IPS-18c (cell line): ENCODE measurements around the gene FRMPD2.
"Not testable (repeated sequence)": the region's sequence is repeated elsewhere in the genome, so short reads cannot be mapped to it uniquely, and the experiment has no call there.

Experiments used
- H3K4me3 ChIP-seq: 2 replicates; pipeline ENCODE4 v1.7.0; 2013; ENCODE audit warnings: low read depth, mild to moderate bottlenecking, low read length, moderate library complexity; ENCODE audit not compliant: insufficient read depth
- H3K9me3 ChIP-seq: one replicate; pipeline ENCODE4 v1.6.1; 2013; ENCODE audit warnings: mild to moderate bottlenecking, low read length, moderate library complexity; ENCODE audit not compliant: control insufficient read depth, insufficient read depth

The FRMPD2 gene

DNA sequence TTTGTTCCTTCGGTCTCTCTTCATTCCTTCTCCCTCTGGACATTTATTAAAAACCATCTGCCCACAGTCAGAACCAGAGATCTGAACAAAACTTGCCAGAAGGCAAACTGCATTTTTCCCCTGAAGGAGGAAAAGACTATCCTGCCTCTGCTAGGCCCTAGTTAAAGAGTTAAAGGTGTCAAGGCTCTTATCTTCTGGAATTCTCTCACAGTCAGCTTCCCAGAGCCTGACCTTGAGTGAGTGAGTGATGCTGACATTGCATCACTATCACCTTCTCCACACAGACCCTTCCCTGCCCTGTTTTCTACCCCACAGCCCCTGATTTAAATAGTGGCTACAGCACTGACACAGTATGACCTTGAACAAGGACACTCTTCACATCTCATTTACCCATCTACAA is 16.4 kb downstream of the FRMPD2 start:
- Histone ChIP-seq H3K4me3 (no peak overlapping the region), H3K9me3 (no peaks in the 10 kb centered on the region)

DNA sequence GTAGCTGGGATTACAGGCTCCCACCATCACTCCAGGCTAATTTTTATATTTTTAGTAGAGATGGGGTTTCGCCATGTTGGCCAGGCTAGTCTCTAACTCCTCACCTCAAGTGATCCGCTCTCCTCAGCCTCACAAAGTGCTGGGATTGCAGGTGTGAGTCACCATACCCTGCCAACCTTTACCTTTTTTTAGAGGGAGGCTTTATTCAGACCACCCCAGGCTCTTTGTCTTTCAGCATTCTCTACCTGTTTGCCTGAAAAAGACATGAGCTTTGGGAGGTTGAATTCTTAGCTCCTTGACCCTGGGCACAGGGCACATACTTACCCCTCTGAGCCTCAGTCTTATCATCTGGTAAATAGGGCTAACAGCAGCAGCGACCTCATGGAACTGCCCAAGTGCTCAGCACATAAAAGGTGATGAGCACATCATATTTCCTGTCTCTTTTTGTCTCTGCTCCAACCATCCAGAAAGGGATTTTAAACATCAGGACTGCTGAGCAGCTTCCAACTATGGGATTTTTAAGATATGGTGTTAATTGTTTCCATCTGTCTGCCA is 17.0 kb downstream of the FRMPD2 start:
- Histone ChIP-seq H3K9me3 (no peaks in the 10 kb centered on the region), H3K4me3 (no peak overlapping the region)

DNA sequence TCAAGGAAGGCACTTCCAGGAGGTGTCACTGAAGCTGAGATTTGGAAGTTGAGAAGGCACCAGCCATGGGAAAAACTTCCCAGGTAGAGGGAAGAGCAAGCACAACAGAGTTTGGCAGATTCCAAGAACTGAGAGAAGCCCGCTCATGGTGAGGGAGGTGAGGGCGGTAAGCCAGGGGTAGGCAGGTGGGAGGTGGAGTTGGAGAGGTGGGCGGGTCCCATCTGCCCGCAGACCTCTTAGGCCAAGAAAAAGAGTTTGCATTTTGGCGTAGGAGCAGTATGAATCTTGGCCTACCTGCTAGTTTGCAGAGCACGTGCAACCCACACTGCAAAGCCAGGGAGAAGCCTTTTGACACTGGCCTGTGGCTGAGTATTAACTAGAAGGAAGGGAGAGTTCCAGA is 18.8 kb downstream of the FRMPD2 start:
- no peaks in the 10 kb centered on the region for H3K9me3 ChIP-seq
- H3K4me3 ChIP-seq: no peak overlapping the region

DNA sequence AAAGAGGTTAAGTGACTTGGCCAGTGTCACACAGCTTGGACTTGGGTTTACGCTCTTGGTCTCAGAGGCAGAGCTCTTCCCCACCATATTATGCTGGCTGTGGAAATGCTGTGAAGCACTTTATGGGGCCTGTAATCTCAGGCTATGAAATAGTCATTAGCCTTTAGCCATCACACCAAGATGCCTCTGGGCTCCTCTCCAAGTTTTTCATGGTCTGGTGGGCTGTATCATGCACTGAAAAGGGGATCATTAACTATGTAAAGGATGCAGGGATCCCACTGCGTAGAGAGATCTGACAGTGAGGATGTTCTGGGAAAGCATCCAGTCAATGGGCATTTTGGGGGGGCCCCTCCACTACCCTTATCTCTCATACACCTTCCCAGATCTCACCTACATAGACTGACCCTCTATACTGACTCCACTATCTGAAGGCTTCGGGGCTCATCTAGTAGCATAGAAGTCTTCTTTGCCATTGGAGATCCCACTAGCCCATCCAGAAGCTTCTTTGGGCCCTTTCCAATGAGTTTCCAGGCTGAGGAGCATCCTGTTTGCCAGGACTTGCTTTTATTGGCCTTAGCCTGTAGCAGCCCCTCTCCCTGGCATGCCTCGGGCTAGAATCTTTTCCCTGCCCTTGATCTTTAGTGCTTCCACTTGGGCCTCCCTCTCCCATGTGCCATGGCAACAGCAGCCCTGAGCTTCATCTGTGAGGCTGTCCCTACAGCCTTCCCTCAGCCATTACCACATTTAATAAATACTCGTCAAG is 19.6 kb downstream of the FRMPD2 start:
- H3K9me3 ChIP-seq: no peaks in the 10 kb centered on the region
- H3K4me3 ChIP-seq: no peak overlapping the region

DNA sequence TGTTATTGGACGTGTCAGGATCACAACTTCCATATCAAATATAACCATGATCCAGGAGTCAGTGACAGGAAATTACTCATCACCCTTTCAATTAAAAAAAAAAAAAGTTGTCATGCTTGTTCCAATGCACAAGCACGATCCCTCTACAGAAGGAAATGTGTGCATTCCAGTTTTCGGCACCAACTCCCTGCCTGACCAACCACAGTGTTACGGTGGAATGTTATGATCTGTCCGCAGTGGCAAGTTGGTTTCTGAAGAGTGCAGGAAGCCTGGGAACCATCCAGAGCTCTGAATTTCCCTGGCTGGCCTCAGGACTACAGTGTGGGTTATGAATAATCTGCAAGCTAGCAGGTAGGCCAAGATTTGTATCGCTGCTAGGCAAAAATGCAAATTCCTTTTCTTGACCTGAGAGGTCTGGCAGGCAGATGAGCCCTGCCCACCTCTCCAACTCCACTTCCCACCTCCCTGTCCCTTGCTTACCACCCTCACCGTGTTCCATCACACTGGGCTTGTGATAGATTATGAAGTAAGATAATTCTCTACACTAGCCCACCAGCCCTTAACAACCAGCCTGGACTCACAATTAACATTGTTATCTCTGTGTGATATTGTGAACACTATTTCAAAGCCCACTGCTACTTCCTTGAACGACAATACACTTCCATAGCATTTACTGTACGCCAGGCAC is 20.4 kb downstream of the FRMPD2 start:
- Histone ChIP-seq H3K9me3 (no peaks in the 10 kb centered on the region), H3K4me3 (no peak overlapping the region)

DNA sequence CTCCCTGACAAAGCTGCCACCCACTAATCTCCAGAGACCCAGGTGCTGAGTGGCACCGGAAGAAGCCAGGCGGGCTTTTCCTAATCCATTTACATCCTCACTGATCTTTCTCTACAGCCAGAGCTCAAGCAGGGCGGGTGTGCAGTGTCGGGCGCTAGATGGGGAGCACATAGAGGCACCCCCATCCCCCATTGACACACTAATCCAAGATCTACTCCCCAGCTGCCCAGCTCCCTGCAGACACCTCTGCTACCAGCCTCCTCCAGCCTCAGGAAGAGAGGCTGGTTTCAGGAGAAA is 22.2 kb downstream of the FRMPD2 start:
- Histone ChIP-seq H3K4me3 (no peak overlapping the region), H3K9me3 (no peaks in the 10 kb centered on the region)

DNA sequence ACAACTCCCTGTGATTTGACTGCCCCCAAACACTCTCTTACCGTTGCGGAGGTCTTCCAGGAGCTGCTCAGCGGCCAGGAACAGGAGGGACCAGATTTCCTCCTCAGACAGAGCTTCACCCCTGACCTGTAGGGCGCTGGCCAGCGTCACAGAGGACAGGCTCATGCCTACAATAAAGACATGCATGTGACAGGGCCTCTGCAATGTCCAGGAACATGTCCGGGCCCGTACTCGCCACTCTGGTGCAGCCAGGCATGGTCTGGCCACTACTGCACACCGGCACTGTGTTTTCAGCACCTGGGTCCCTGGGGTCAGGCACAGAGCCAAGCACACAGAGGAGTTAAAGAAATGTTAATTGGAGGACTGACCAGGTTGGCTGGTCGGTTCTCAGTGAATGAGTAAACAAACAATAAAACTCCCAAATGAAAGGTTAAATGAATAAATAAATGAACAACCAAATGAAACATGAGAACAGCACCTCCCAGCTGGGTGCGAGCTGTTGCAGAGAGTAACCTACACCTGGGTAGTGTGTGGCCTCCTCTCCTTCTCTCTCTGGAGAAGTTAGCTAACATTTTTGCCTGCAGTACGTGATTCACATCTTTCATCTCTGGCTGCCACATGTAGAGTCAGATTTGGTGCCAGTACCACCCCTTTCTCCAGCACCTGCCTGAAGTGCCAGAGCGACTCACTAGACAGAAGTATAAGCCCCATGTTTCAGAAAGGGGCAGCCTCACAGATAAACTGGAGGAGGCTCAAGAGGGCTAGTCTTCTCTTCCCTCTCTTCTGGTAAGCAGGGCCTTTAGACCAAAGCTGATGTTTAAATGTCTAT is 22.8 kb downstream of the FRMPD2 start:
- Histone ChIP-seq H3K9me3 (no peaks in the 10 kb centered on the region), H3K4me3 (no peak overlapping the region)

DNA sequence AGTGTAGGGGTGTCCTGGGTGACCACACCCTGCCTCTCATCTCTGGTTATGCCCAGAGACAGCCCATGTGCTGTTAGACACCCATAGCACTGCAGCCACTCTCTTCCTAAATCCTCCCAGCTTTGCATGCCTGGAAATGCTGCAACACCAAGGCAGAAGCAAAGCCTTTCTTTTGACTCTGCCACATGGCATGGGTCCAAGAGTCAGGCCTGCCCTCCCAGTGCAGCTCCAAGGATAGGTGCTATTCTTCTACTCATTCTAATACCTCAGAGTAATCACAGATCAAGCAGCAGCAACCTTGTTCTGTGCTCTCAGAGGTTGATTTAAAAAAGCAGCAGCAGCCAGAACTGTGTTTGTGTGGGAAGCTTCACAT is 23.4 kb downstream of the FRMPD2 start:
- no peaks in the 10 kb centered on the region for H3K9me3 ChIP-seq
- no peak overlapping the region for H3K4me3 ChIP-seq

DNA sequence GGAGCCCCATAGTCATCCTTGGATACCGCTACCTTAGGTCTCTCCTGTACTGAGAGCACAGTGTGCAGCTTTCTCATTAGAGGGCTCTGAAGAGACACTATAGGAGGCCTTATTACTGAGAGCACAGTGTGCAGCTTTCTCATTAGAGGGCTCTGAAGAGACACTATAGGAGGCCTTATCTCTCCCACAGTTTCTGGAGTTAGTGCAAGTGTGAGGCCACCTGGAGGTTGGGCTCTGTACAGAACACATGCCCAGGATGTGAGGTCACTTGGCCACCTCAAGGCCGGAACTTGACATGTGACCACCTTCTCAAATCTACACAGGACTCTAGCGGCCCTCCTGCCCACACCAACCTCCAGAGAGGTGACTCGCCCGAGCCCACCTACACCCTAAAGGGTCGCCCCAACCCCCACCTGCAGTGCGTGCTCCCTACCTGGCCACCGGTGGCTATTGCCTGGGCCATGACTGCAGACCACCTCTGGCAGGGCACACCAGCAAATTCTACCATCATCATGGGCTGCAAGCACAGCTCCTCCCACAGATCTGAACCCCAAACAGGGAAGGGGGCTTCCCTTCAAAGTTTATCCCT is 24.6 kb downstream of the FRMPD2 start:
- Histone ChIP-seq H3K9me3 (no peaks in the 10 kb centered on the region), H3K4me3 (no peak overlapping the region)

DNA sequence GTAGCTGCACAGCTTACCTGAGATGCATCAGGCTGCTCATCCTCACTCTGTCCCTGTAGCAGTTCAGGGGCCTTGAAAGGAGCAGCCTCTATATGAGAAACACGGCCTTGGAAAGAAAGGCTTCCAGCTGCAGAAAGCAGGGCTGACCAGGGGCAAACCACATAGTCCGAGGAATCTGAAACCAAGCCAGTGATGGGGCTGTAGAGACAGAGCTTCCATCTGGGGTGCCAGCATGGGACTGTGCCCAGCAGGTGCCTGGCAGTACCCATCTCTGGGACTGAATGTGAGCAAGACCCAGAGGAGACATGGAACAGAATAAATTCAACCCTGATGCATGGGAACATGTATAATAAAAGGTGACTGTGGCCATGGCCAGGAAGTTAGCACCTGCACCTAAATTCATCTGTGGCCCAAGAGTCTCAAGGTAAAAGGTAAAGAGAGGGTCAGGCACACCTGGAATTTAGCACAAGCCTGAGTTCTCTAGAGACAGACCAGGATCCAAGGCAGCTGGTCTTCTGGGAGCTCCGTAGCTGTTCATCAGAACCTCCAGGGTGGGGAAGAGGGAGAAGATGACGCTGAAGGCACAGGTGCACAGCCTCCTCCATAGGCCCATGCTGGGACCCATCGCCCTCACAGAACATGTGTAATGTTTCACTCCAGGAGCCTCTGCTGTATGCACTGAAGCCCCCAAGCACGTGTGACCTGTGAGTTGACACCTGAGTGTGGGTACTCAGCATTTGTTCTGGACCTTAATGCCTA is 25.3 kb downstream of the FRMPD2 start:
- Histone ChIP-seq H3K9me3 (no peaks in the 10 kb centered on the region), H3K4me3 (no peak overlapping the region)

DNA sequence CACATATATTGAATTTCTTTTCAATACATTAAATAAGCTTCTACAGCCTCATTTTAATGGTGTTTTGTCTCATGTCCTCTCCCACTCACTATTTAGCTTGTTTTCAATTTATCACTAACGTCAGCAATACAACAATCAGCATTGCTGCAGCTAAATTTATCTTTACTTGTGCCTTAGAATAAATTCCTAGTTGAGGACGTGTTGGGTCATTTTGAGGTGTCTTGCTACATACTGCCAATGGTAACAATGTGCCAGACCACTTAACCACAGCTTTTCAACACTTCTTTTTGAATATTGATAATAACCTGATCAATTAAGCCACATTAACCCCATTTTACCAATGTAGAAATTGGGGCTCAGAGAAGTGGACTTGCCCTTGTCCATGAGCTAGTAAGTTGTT is 26.0 kb downstream of the FRMPD2 start:
- H3K4me3 ChIP-seq: no peak overlapping the region
- no peaks in the 10 kb centered on the region for H3K9me3 ChIP-seq

DNA sequence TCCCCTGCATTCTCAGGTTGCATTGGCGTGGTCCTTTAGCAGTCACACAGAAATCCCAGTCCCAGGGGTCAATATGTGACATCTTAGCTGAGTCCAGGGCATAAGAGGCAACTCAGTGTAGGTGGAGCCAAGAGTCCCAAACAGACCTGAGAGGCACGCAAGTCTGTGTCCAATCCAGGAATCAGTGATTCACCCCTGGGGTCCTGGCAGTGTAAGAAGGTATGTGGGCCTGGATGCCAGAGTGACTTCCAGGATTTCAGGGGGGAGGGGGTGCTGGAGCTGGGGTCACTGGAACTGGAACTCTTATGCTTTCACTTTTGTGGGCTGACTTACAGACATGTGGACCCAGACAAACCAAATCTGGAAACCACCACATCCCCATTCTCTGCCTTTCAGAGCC is 26.8 kb downstream of the FRMPD2 start:
- no peak overlapping the region for H3K4me3 ChIP-seq
- H3K9me3 ChIP-seq: no peaks in the 10 kb centered on the region

DNA sequence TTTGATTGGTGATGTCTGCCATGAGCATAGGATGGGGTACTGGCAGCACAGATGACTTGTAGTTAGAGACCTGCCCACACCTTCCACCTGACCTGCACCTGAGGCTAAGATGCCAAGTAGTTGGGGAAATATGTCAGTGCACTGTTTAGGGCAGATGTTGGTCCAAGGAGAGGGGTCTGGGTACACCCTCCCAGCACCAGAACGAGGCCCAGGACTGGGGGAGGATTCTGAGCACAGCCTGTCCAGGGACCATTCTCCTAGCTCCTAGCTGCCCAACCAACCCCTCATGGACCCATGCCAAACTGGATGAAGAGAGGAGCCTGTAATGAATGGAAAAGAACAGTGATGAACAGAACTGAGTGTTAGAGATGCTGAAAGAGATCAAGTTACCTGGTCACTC is 28.0 kb downstream of the FRMPD2 start:
- no peaks in the 10 kb centered on the region for H3K9me3 ChIP-seq

DNA sequence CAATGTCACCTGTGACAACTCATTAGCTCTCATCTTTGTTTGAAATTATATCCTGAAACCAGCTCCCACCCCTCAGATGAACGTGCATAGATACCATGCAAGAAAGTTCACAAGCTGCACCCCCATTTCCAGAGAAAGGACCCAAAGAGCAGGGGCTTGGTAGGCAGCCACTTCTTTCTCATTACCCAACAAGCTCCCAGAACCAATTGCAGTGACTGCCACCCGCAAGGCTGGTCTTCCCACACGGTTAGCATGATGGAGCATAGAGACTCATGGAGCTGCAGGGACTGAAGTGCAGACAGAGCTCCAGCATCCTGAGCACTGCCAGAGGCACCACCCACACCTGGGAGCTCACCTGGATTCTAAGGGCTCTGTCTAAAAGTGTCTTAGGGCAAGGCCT is 28.5 kb downstream of the FRMPD2 start:
- Histone ChIP-seq H3K4me3 (no peak overlapping the region), H3K9me3 (no peaks in the 10 kb centered on the region)

More for the DNA sequence above, 28.0 kb downstream of the FRMPD2 start:
- H3K4me3 ChIP-seq: no peak overlapping the region

DNA sequence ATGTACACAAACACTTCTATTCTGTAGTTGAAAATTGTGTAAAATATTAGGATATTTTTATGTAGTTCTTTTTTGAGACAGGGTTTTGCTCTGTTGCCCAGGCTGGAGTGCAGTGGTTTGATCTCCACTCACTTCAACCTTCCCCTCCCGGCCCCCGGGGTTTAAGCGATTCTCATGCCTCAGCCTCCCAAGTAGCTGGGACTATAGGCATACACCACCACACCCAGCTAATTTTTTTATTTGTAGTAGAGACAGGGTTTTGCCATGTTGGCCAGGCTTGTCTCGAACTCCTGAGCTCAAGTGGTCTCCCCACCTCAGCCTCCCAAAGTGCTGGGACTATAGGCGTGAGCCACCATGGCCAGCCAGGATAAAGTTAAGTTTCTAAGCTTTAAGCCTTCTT is 30.6 kb downstream of the FRMPD2 start:
- H3K4me3 ChIP-seq: not testable (repeated sequence)

DNA sequence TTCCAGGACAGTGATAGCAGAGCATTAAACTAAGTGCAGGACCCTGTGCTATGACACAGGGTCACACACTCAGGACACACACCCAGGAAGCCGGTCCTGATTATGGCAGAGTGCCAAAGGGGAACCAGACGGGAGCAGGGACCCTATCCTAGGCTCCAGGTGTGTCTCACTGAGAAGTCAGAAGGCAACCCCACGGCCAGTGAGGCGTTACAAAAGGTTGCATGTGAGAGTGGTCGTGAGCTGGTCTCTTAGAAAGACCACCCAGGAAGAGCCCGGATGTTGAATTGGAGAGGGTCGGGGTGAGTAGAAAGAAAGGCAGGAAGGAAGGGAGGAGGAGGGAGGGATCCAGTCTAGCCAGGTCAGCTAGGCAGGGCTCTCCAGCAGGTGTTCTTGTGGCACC is 31.0 kb downstream of the FRMPD2 start:
- H3K4me3 ChIP-seq: no peak overlapping the region
- no peaks in the 10 kb centered on the region for H3K9me3 ChIP-seq

More for the DNA sequence above, 30.6 kb downstream of the FRMPD2 start:
- H3K9me3 ChIP-seq: not testable (repeated sequence)
